SH-SY5Y (cell line): ENCODE data around the gene CCSER2.

Experiments
- GATA2 ChIP-seq: IDR thresholded peaks from 2 replicates; pipeline ENCODE4 v1.6.1; 2011; ENCODE audit warnings: mild to moderate bottlenecking, low read depth, low read length
- GATA3 ChIP-seq: IDR thresholded peaks from 2 replicates; pipeline ENCODE4 v1.6.1; 2011; ENCODE audit warnings: low read depth, mild to moderate bottlenecking, low read length, moderate library complexity

- TF ChIP-seq GATA2 = no peak
- no peak for TF ChIP-seq GATA3
These were observed 28.5 kb downstream of the CCSER2 start for GRCh38 chr10:84356928-84357327.
